IPS-NIHi11 (cell line): ENCODE results near the gene ATP6V1F.

Source experiments
- DNase-seq: peaks from one replicate; pipeline ENCODE4 v3.0.0; 2012; ENCODE audit warnings: mixed read lengths, low spot score

ATP6V1F gene

DNA sequence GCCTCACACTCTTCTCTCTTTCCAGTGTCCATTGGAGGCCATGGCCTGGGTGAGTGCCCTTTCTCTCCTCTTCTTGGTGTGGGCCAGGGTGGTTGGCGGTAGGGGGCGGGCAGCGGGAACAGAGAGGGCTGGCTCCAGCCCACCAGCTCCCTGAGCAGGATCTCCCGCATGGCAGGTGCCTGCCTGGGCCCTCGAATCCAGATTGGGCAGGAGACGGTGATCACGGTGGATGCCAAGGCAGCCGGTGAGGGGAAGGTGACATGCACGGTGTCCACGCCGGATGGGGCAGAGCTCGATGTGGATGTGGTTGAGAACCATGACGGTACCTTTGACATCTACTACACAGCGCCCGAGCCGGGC lies 13.5 kb upstream of the ATP6V1F start:
- DNase-seq, result no peak

DNA sequence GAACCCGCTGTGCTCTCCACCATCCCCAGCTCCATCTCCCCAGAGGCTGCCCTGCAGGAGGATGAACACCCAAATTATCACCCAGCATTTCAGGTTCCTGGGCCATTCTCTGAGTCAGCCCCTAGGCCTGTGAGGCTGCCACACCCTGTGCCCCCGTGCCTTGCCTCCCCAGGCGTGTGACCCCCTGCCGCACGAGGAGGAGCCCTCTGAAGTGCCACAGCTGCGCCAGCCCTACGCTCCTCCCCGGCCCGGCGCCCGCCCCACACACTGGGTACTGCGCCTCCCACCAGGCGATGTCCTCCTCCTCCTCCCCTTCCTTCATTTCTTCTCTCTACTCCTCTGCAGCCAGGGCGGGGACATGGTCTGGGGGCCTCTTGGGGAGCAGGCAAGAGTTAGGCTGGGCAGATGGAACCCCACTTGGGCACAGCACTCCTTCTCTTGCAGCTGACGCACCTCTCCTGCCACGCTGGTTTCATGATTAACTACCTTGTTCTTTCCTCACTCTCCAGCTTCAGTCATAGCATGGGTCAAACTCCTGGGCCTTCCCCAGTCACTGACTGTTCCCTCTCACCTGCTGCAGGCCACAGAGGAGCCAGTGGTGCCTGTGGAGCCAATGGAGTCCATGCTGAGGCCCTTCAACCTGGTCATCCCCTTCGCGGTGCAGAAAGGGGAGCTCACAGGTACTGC lies 12.7 kb upstream of the ATP6V1F start:
- no peak for DNase-seq

DNA sequence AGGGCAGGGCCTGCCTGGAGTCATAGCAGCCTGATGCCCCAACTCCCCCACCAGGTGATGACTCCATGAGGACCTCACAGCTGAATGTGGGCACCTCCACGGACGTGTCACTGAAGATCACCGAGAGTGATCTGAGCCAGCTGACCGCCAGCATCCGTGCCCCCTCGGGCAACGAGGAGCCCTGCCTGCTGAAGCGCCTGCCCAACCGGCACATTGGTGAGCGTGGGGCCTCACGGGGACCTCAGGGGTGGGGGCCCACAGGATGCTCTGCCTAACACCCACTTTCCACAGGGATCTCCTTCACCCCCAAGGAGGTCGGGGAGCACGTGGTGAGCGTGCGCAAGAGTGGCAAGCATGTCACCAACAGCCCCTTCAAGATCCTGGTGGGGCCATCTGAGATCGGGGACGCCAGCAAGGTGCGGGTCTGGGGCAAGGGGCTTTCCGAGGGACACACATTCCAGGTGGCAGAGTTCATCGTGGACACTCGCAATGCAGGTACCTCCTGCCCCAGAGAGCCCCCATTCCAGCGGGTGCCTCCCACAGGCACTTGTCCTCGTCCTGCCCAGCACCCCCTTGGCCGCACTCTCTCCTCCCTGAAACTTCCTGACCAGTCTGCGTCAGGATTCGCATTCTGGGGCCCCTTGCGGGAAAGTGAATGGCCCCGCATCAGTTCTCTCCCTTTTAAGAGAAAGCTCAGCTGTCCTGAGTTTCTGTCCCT lies 10.0 kb upstream of the ATP6V1F start:
- no peak for DNase-seq

DNA sequence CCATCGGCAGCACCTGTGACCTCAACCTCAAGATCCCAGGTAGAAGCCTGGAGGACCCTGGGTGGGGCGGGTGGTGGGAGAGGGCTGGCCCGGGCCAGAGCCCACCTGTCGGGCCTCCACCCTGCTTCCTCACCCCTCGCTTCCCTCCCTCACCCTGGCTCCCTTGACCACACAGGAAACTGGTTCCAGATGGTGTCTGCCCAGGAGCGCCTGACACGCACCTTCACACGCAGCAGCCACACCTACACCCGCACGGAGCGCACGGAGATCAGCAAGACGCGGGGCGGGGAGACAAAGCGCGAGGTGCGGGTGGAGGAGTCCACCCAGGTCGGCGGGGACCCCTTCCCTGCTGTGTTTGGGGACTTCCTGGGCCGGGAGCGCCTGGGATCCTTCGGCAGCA lies 8.9 kb upstream of the ATP6V1F start:
- DNase-seq, result no peak

DNA sequence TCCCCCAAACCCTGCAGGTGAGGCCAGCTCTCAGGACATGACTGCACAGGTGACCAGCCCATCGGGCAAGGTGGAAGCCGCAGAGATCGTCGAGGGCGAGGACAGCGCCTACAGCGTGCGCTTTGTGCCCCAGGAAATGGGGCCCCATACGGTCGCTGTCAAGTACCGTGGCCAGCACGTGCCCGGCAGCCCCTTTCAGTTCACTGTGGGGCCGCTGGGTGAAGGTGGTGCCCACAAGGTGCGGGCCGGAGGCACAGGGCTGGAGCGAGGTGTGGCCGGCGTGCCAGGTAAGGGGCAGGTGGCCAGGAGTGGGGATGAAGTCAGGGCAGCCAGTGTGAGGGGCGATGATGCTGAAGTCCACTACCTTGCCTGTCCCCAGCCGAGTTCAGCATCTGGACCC lies 8.3 kb upstream of the ATP6V1F start:
- no peak for DNase-seq

DNA sequence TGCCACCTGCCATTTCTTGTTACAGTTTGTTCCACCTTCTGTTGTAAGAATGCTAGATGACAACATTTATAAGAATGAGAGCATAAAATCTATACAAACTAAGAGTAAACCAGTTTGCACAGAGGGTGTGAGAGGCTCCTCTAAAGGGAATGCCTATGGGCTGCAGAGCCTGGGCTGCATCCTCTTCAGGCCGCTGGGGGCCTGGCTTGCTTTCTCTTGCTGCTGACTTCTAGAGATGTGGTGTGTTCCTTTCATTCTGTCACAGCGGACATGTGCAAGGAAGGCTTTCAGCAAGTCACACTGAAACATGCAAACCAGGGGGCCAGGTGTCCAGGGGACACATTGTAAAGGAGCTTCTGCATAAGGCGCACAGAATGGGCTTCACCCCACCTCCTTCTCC lies 7.1 kb upstream of the ATP6V1F start:
- no peak for DNase-seq

DNA sequence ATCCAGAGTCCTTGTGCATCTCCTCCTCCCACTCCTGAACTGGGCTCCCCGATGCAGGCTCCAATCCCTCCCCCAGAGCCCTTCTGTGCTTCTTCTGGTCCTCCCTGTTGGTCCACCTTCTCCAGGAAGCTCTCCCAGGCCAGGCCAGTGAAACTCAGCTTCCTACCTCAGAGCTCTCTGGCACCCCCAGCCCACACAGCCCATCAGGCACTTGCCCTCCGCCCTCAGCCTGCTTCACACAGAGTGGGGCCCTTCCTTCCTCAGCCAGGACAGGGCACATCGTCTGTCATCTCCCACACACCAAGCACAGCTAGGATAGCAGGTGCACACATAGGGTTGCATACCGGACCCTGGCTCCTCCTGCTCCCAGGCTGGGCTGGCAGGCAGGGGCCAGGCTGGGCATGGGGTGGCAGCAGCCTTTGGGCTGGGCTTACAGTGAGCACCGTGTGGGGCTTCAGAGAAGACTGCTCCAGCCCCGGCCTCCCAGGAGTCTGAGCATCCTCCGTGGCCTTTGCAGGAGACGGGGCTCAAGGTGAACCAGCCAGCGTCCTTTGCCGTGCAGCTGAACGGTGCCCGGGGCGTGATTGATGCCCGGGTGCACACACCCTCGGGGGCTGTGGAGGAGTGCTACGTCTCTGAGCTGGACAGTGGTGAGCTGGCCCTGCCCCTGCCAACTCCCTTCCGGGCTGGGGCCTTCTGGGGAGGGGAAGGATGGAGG lies 6.5 kb upstream of the ATP6V1F start:
- no peak for DNase-seq

DNA sequence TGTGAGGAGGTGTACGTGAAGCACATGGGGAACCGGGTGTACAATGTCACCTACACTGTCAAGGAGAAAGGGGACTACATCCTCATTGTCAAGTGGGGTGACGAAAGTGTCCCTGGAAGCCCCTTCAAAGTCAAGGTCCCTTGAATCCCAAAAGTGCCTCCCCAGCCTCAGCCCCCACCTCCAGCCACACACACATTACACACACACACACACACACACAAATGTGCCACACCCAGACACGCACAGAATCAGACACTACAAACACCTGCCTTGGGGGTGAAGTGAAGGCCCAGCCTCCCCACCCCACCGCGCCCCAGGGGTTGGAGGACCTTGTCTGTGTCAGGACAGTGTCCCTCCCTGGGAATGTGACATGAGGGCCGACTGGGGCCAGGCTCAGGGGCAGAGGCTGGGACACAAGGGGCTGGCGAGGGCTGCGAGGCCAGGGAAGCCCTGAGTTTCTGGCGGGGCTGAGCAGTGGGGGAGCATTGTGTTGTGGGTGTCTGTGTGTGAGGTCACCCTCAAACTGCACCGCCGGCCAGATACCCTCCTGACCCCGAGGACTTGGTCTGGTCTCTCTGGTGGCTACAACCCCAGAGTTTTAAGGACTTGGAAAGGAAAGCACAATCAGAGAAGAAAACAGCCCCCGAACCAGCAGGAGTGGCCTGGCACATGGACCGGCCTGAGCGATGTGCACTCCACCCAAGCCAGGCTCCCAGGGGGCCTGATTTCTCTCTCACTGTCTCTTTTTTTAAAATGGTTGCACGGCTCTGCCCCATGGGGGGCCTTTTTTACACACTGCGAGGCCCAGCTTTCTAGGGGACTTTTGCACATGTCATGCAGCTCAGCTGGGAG lies 4.0 kb upstream of the ATP6V1F start:
- DNase-seq, result no peak

DNA sequence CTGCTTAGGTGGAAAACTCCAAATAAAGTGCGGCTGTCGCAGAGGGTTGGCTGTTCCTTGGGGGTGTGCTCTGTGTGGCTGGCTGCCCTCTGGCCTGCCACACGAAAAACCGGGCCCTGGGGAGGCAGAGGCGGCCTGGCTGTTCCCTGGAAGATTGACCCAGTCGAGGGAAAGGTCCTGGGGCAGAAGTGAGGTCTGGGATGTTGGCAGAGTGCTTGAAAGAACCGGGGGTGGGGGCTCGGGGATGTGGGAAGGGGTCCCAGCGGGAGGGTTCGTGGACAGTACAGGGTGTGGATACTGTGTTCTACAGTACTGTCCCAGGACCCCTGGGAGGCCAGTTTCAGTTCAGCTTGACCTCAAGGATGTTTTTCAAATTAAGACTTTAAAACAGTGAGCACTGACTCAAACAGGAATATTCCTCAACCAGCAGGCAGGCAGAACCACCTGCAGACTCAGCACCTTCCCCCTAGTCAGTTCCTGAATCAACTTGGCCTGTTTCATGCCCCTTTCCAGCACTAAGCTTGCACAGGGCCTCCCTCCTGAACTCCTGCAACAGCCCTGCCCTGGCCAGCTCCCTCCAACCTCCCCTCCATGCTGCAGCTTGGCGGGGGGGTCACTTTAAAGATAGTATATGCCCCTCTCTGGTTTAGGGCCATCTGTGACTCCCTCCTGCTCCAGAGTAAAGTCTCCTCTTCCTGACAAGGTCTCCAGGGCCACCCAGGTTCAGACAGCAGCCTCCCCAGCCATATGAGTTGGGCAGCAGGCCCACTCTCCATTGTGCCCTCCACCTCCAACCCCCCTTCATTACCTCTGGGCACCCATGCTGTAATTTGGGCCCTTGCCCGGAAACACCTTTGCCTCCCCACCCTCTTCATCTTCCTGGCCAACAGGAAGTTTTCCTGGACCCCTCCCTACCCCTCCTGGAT lies 3.2 kb upstream of the ATP6V1F start:
- DNase-seq, result no peak

- DNase-seq, result peak; percentile 64
Measured at GRCh38 chr7:128860158-128861073, 2.2 kb upstream of the ATP6V1F start.

- no peak for DNase-seq
Measured at GRCh38 chr7:128861957-128862570, 592 bp upstream of the ATP6V1F start.

- peak; percentile 65 for DNase-seq
Measured at GRCh38 chr7:128863433-128863989, 855 bp downstream of the ATP6V1F start.

- no peak for DNase-seq
Measured at GRCh38 chr7:128865303-128865702, 2.6 kb downstream of the ATP6V1F start.

- no peak for DNase-seq
Measured at GRCh38 chr7:128865996-128866877, 3.6 kb downstream of the ATP6V1F start.

GRCh38 chr7:128867241-128867640 lies 4.6 kb downstream of the ATP6V1F start:
- no peak for DNase-seq

- no peak for DNase-seq
Measured at GRCh38 chr7:128867842-128868623, 5.4 kb downstream of the ATP6V1F start.

DNA sequence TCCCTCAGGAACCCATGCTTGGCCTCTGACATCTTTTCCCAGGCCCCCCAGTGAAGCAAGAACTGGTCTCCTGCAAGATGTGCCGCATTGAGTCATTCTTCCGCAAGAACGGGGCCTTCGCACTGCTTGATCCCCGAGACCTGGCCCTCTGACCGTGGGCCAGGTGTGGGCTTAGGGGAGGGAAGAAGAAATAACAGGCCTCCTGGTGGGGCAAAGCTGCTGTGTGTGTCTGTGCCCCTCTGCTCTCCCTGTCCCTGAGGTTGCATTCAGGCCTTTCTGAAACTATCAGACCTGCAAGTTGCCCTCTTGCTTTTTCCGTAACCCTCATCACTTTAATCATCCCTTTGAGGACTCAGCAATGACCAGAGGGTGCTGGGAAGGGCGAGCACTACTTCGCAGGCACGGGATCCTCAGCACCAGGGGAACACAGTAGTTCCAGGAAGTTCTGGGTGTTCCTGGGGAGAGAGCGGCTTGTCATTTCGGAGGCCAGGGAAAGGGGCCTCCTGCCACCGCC lies 6.0 kb downstream of the ATP6V1F start:
- no peak for DNase-seq
